DOHH2 (cell line): ENCODE measurements around the gene USP31.

ENCODE experiments used
- CTCF ChIP-seq: fragments of 200-600 bp; sonication (generic); IDR thresholded peaks from one replicate; pipeline ENCODE4 v1.5.1; 2014; ENCODE audit warnings: antibody characterized with exemption, mild to moderate bottlenecking, low read depth, low read length; ENCODE audit not compliant: poor library complexity, severe bottlenecking
- EZH2phosphoT487 ChIP-seq: fragments of 200-600 bp; sonication (generic); IDR thresholded peaks from 2 replicates; pipeline ENCODE4 v1.6.1; 2017; ENCODE audit warnings: borderline replicate concordance, mild to moderate bottlenecking, antibody characterized with exemption, low read length, moderate library complexity, mixed read lengths

- TF ChIP-seq CTCF (no peak), EZH2phosphoT487 (no peak)
These were observed 38.1 kb upstream of the USP31 start for GRCh38 chr16:23187341-23187740.
